Stimulated activated CD4-positive, alpha-beta T cell treated with anti-CD3 and anti-CD28 coated beads, Interleukin-2, amount 100 ng/mL, for 4 hours (primary cell): ENCODE data around the gene ADGRL1.
"Not testable (repeated sequence)": the region's sequence is repeated elsewhere in the genome, so short reads cannot be mapped to it uniquely, and the experiment has no call there.

Experiments
- DNase-seq: peaks from one replicate; pipeline ENCODE4 v3.0.0-alpha.2; 2020; ENCODE audit warnings: low read depth

The ADGRL1 gene

DNA sequence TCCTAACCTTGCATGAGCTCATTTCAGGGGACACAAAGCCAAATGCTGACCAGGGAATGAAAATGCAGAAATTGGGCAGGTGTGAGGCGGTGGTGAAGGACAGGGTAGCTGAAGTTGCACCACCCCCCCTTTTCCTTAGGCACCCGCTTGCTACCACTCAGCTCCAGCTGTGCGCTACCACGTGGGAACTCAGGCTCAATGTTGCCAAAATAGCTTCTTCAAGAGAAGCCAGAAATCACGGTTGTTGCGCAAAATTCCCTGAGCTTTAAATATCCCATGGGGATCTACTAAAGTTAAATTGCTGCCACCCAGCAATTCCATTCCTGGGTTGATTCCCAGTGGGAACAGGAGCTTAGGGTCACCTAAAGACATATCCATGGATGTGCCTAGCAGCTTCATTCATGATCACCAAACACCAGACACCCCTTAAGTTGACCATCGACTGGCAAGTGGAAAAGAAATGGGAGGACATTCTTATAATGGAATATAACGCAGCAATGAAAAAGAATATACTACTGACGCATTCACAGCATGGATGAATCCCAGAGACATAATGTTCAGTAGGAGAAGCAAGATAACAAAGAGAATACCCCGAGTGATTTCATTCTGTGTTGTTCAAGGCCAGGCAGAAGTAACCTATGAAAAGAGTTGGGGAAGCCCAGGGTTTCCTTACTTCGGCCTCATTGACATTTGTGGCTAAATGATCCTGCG, 12.8 kb upstream of the ADGRL1 start:
- DNase-seq, result no peak

DNA sequence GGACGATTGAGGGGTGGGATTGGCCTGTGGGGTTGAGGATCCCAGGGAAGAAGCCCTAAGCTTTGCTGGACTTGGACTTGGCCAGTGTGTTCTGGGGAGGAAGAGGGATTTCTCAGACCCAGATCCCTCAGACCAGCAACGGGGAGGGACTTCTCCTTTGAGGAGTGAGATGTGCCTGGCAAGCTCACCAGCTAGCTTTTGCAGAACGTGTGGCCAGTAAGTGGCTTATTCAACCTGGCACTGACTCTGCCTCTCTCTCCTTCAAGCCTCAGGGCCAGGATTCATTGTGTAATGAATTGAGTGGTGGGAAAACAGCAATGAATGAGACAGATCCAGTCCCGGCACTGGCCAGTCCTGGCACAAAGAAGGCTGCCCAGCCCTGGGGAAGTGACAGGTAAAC, 11.9 kb upstream of the ADGRL1 start:
- DNase-seq, result not testable (repeated sequence)

DNA sequence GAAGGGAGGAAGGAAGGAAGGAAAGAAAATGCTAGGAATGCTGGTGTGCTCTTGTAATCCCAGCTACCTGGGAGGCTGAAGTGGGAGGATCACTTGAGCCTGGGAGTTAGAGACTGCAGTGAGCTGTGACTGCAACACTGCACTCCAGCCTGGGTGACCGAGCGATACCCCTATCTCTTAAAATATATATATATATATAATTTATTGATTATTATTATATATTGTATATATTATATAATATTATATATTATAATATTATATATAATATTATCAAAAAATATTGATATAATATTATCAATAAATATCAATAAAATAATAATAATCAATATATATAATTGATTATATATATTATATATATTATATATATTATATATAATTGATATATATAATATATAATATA, 8.6 kb upstream of the ADGRL1 start:
- no peak for DNase-seq

DNA sequence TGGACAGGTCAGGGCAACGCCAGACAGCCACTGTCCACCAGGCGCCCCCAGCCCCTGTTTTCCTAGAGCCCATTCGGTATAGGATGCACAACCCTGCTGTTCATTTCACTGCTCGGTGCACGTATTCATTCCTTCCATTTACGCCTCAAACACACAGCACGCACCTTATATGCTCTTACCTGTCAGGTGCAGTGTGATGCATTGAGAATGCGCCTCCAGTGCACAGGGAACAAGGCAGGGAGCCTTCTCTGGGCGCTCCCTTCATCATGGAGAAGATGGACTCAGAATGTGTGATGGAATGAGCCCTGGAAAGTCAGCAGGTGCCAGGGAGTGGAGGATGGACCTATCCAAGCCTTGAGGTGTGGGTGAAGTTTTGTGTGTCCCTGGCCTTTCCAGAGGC, 4.2 kb upstream of the ADGRL1 start:
- DNase-seq, result not testable (repeated sequence)

DNA sequence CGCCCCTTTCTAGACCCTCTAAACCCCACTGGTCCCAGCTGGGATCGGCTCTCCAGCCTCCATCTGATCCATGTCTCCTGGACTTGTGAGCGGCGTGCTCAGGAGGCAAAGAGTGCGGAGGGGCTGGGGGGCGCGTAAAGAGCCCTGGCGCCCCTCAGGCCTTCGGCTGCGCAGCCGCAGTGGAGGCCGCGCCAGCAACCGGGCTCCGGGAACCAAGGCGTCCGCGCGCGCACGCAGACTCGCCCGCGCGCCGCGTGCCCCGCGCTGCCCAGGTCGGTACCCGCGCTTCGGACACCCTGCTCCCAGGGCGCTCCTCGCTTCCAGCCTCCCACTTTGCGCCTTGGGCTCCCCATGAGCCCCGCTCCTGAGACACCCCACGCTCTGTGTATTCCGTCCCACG, 3.4 kb upstream of the ADGRL1 start:
- not testable (repeated sequence) for DNase-seq

DNA sequence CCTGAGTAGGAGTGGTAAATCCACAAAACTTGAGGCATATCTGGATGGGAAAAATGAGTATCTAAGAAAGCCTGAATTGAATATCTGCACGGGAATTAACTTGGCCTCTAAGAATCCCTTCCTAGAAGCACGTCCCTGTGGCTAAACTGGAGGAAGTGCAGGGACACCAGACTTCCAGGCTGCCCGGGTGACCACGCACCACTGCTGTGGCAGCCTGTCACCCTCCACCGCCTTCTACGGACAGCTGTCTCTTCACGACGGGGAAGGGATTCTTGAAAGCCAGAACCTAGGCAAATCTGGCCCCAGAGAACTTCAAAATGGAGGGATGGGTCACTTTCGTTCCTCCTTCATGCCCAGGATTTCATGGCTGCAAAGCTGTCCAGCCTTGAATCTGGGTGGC, 2.5 kb upstream of the ADGRL1 start:
- DNase-seq, result not testable (repeated sequence)

DNA sequence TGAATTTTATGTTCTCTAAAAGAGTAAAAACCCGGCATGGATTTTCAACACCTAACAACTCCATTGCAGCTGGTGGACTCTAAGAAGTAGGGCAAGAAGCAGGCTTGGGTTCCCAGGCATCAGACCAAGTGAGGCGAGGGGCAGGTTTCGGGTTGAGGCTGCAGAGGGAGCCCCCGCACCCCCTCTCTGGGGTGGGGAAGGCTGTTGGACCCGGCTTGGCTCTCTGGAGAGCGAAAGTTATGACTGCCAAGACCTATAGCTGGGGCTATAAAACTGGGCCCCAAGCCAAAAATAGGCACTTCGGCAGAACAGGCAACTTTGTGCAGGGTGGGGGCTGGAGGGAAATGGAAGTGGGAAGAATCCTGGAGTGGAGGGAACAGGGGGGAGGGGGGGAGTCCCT, 1.8 kb upstream of the ADGRL1 start:
- not testable (repeated sequence) for DNase-seq

DNA sequence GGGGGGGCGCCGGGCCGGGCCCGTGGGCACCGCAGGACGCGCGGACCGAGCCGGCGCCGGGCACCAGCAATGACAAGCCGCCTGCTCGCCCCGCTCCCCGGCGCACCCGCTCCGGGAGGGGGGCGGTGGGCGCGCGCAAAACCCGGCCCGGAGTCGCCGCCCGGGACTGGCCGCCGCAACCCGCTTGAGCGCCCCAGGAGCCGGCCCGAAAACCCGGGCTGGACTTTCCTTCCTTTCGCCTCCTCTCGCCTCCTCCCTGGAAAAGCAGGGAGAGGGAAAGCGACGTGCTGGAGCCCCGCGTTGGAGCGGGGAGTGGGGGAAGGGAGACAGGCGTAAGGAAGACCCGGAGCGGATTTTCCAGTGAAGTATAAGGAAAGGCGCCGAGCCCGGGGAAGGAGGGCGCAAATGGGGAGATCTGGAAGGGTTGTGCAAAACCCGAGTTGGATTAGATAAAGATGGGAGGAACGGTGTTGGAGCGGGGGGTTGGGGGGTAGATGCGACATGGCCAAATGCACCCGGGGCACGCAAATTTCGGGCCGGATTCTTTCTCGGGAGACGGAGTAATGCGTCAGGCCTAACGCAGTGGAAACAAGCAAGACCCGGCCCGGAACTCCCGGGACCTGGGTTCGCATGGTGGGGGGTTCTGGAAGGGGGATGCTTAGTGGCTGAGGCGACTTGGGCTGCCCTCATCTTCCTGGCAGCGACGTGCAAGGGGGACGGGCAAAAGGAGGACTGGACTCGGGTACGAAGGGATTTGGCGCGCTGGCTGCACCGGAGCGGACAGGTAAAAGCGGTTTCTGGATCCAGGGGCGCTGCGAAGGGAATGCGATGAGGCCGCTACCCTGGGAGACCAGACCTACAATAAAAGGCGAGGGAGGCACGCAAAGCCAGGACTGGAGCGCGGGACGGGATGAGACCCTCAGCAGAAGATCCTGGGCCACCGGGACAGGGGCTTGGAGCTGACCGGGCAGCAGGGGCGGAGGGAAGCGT, 1.1 kb upstream of the ADGRL1 start:
- DNase-seq, result peak; percentile 64

DNA sequence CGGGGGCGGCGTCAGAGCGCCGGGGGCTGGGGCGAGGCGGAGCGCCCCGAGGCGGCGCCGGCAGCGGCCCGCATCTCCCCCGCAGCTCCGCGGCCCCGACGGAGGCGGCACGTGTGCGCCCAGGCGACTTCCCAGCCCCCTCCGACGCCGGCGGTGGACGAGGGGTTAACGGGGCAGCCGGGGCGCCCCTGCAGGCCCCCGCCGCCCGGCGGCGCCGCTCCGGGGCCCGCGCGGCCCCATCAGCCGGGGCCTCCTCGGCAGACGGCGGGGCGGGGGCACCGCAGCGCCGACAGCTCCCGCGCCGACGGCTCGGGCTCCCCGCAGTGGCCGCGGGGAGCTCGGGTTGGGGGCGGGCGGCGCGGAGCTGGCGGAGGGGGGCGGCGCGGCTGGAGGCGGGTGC, 339 bp upstream of the ADGRL1 start:
- DNase-seq, result peak; percentile 20

DNA sequence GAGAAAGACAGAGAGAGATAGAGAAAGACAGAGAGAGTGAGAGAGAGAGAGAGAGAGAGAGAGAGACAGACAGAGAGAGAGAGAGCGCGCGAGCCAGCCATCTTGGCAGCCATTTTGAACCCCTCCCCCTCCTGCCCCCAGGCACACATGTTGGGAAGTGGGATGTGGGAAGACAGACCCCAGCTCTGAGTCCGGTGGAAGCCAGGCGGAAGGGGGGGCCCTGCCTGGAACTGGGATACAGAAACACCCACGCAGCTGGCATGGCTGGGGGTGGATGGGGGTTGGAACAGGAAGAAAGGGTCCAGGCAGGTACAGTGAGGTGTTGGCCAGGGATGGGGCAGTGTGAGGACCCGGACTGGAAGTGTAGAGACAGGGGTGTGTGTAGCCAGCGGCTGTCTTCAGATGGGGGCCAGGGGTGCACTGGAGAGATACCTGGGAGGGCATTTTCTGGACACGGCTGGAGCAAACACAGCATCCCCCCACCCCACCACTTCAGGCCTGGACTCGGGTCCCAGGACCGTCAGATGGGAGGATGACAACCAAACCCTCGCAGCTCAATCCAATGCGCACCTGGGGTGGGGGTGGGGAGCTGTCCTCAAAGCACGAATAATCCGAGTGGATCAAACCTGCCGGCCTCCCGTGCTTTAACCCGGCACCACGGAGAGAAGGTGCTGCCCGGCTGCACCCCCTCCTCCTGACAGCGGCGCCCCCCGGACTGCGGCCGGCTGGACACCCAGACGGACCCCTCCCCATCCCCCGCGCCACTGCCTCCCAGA, 1.1 kb downstream of the ADGRL1 start:
- not testable (repeated sequence) for DNase-seq

DNA sequence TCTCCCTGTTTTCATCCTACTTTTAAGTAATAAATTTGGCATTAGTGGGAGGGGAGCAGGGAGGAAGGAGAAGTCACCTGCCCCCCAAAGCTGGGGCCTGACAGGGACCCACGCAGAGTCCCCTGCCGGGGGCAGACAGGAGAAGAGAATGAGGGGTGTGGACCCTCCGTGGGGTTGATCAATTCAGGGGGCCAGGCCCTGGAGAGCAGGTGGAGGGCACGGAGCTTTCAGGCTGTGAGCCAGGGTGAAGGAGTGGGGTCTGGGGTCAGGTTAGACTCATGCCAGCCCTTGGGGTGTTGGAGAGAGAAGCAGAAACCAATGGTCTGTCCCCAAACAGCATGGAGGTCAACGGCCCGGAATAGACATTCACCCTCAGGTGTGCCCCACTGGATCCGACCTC, 1.8 kb downstream of the ADGRL1 start:
- not testable (repeated sequence) for DNase-seq

DNA sequence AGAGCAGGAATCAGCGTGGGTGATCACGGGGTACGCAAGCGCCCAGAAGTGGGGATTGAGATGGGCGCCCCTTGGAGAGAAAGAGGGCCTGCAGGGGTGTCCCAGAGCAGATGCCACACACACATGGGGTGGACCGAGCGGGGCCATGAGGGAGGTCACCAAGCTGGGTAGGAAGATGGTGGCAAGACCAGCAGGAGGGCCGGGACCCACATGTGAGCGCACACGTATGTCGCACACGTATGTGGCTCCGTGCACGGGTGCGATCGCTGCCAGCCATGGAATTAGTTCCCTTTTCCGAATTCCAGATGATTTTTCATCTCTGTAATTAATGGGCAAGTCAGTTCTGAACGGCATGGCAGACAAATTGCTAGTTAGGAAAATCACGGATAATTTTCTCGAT, 2.2 kb downstream of the ADGRL1 start:
- not testable (repeated sequence) for DNase-seq

DNA sequence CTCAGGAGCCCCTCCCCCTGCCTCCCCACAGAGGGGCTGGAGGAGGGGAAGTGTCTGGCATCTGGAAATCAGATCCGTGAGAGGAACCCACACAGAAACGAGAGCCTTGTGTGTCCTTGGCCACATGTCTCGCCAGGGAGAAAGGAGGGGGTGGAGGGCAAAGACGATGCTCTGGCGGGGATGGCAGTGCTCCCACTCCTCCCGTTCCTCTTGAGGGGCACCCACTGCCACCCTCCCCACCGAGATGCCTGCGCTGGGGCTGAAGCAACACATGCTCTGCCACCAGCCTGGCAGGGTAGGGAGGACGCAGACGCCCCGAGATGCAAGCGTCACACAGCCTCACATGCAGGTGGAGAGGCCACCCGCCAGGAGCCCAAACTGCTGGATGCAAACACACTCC, 2.8 kb downstream of the ADGRL1 start:
- no peak for DNase-seq

DNA sequence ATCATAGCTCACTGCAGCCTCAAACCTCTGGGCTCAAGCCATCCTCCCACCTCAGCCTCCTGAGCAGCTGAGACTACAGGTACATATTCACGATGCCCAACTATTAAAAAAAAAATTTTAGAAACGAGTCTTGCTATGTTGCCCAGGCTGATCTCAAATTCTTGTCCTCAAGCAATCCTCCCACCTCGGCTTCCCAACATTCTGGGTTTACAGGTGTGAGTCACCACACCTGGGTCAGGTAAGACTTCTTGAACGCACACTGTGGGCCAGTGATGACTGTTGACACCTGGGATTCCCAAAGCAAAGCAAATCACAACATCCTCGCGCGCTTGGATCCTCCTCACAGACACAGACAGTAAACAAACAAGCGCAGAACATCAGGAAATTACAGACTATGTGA, 4.5 kb downstream of the ADGRL1 start:
- DNase-seq, result not testable (repeated sequence)

DNA sequence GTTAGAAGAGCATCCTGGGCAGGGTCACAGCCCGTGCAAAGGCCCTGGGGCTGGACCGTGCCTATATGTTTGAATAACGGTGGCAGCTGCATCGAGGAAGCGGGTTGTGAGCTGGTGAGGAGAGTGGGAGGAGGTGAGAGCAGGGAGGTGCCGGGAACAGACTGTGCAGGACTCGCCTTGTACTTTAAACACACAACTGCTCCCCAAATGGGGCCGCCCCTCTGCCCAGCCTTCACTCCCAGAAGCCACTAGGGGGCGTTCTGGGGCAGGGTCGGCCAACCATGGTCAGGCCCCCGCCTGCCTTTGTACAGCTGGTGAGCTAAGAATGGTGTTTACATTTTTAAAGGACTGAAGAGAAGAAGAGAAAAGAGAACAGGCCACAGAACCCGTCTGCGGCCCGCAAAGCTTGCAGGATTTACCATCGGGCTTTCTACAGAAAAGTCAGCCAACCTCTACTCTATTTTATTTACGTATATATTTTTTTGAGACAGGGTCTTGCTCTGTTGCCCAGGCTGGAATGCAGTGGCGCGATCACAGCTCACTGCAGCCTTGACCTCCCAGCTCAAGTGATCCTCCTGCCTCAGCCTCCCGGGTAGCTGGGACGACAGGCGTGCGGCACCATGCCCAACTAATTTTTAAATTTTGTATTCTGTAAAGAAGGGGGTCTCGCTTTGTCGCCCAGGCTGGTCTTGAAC, 5.7 kb downstream of the ADGRL1 start:
- DNase-seq, result peak; percentile 28

DNA sequence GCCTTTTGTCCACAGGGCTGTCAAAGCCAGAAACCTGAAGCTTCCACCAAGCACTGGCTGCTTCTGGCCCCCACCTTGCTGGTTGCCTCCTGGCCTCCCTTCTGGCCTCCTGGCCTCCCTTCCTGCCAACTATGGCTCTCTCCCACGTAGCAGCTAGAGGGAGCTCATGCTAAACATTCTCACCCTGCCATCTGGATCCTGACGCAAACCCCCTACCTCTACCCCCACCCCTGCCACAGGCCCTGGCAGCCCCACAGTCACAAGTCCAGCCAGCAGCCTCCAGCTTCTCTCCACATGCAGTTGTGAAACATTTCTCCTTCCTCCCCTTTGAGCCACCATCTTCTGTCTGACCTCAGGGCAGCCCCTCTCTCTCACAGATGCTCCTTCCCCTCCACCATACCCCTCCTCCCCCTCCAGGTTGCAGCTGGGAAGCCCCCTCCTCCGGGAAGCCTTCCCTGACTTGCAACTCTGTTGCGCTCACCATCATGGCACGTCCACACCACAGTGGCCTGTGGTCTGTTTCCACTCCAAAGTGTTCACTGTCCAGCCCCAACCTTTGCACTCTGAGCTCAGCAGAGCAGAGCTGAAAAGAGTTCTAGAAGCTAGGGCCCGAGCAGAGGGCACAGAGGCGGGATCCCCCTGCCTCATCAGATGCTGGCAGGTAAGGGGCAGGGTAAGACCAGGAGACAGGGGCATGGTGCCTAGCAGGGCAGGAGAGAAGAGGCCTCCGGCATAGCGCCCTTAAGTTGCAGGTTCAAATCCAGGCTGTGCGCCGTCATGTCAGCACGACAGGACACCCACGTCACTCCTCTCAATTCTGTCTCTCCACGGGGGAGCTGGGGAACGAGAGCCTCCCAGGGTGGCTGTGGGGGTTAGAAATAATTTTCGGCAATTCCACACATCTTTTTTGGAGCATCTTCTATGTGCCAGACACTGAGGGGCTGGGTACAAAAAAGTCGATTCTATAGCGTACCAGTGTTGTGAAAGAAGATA, 7.3 kb downstream of the ADGRL1 start:
- no peak for DNase-seq

DNA sequence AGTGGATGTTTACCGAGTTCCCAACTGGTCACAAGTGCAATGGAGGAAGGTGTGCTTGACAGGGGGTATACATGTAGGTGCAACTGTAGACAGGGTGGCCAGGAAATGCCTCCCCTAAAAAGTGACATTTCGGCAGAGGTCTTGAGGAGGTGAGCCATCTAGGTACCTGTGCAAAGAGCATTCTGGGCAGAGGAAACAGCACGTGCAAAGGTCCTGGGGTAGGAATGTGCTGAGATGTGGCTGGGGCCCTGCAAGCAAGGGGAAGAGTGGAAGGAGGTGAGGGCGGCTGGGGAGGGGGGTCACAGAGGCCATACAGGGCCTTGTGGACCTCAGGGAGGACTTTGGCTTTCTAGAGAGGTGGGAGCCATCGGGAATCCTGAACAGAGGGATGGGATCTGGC, 8.1 kb downstream of the ADGRL1 start:
- DNase-seq, result no peak

DNA sequence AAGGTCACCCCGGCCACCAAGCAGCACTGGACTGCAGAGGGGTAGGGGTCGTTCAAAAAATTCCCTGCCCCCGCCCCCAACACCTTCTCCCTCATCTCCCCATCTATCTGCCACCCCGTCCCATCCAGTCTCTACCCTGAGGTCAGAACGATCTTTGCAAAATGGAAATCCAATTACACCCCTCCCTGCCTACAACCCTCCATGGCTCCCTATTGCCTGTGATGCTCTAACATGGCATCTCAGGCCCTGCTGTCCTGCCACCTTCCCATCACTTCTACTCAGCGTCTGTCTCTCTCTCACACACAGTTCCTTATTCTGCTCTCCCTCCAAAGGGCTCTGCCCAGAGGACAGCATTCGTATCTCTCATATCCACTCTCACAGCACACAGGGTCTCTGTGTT, 8.7 kb downstream of the ADGRL1 start:
- not testable (repeated sequence) for DNase-seq

DNA sequence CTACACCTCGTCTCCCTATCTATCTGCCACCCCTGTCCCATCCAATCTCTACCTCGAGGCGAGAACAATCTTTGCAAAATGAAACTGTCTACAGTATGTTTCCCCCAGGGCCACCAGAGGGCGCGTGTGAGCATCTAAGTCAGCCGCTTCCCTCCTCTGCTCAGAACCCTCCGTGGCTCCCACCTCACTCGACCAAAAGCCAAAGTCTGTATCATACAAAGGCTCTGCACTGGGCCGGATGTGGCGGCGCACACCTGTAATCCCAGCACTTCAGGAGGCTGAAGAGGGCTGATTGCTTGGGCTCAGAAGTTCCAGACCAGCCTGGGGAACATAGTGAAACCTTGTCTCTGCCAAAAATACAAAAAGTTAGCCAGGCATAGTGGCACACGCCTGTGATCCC, 9.9 kb downstream of the ADGRL1 start:
- peak; percentile 66 for DNase-seq

DNA sequence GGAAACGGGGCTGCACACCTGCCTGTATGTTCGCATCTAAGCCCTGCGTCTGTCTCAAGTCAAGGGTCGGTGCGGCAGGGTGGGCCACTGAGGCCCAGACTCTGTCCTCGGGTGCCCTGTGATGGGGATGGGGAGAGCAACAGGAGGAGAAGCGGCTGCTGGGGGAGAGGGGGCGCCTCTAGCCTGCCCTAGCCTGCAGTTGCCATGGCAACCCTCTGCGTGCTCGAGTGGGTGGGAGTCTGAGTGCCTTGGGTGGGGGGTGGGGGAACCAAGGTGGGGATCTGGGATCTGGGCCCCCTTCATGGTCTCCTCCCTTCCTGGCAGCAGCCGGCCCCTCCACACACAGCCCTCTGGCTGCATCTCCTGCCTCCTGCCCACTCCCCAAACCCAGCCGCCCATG, 10.8 kb downstream of the ADGRL1 start:
- not testable (repeated sequence) for DNase-seq

DNA sequence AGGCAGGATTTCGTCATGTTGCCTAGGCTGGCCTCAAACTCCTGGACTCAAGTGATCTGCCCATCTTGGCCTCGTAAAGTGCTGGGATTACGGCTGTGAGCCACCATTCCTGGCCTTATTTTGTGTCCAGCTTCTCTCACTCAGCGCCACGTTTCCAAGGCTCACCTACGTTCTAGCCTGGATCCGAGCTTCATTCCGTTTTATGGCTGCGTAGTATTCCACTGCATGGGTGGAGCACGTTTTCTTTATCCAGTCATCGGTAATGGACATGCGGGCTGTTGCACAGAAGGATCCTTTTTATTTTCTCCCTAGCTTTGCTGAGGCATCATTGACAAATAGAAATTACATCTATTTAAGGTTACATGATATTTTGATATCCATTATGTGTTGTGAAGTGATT, 16.6 kb downstream of the ADGRL1 start:
- DNase-seq, result no peak
